Neural crest cell (in vitro differentiated cells): Measurements from ENCODE around the gene OR2L8. TPM values are rescaled to one million over a fixed set of nuclear protein-coding genes. Genes with fewer than 3 reads are reported as not detected.
"Not testable (repeated sequence)": the region's sequence is repeated elsewhere in the genome, so short reads cannot be mapped to it uniquely, and the experiment has no call there.

ENCODE experiments used
- DNase-seq: peaks from one replicate; pipeline ENCODE4 v3.0.0; 2021; ENCODE audit warnings: low read depth, mixed read lengths, low spot score
- H3K27ac Mint-ChIP-seq: one replicate; pipeline ENCODE4 v1.8.0; 2021; ENCODE audit warnings: mild to moderate bottlenecking, mixed read lengths; ENCODE audit not compliant: unreplicated experiment
- H3K27me3 Mint-ChIP-seq: 2 replicates; pipeline ENCODE4 v1.8.0; 2021; ENCODE audit warnings: low read depth, mild to moderate bottlenecking, mixed read lengths
- H3K36me3 Mint-ChIP-seq: 2 replicates; pipeline ENCODE4 v1.8.0; 2021; ENCODE audit warnings: low read depth, mild to moderate bottlenecking, mixed read lengths
- H3K4me1 Mint-ChIP-seq: 2 replicates; pipeline ENCODE4 v1.8.0; 2021; ENCODE audit warnings: mixed read lengths
- H3K4me3 Mint-ChIP-seq: one replicate; pipeline ENCODE4 v1.8.0; 2021; ENCODE audit warnings: mild to moderate bottlenecking, mixed read lengths
- H3K9me3 Mint-ChIP-seq: 2 replicates; pipeline ENCODE4 v1.8.0; 2021; ENCODE audit warnings: mixed read lengths
- total RNA-seq: library from RNA; stranded (reverse); gene quantifications from 2 replicates; pipeline ENCODE4 v1.2.1, GENCODE V29; 2021
- TF ChIP-seq, protein P1 (sequence below): fragments of 200-600 bp; sonication (generic); conservative IDR thresholded peaks from 2 replicates; pipeline ENCODE4 v1.5.0; 2021; ENCODE audit warnings: antibody characterized with exemption, mild to moderate bottlenecking

Gene OR2L8
- total RNA-seq, 1 donor from 2014 or later: not detected

DNA sequence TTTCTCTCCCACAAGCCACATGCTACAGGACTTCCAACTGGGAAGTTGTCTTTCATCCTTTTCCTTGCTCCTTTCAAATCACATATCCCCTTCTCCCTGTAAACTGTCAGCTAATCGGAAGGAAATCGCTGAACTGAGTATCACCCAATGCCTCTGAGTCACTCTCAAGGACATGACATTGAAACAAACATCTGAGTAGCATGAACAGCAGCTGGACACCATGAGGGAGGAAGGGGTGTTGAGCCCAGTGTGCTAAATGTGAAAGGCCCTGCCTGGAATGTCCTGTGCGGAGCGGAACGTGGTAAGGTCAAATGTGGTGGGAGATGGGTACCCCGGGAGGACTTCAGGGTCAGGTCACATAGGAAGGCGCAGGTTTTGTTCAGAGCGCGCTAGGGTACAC is 23.8 kb upstream of the OR2L8 start, which contains the start of gene OR2AJ1:
OR2AJ1 (plus strand) TSS at position 22 of the 400 bp plus-strand sequence. CDS start 8,880 bp downstream, outside the sequence.
- Mint-ChIP-seq H3K9me3 (no peaks in the 10 kb centered on the region), H3K27me3 (no peaks in the 10 kb centered on the region), H3K27ac (no peak within 1 kb of the TSS)

DNA sequence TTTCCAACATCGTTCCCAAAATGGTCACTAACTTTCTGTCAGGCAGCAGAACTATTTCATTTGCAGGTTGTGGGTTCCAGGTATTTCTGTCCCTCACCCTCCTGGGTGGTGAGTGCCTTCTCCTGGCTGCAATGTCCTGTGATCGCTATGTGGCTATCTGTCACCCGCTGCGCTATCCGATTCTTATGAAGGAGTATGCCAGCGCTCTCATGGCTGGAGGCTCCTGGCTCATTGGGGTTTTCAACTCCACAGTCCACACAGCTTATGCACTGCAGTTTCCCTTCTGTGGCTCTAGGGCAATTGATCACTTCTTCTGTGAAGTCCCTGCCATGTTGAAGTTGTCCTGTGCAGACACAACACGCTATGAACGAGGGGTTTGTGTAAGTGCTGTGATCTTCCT is 14.7 kb upstream of the OR2L8 start:
- H3K4me1 Mint-ChIP-seq: no peaks in the 10 kb centered on the region
- TF ChIP-seq, protein P1, sequence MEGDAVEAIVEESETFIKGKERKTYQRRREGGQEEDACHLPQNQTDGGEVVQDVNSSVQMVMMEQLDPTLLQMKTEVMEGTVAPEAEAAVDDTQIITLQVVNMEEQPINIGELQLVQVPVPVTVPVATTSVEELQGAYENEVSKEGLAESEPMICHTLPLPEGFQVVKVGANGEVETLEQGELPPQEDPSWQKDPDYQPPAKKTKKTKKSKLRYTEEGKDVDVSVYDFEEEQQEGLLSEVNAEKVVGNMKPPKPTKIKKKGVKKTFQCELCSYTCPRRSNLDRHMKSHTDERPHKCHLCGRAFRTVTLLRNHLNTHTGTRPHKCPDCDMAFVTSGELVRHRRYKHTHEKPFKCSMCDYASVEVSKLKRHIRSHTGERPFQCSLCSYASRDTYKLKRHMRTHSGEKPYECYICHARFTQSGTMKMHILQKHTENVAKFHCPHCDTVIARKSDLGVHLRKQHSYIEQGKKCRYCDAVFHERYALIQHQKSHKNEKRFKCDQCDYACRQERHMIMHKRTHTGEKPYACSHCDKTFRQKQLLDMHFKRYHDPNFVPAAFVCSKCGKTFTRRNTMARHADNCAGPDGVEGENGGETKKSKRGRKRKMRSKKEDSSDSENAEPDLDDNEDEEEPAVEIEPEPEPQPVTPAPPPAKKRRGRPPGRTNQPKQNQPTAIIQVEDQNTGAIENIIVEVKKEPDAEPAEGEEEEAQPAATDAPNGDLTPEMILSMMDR: no peak
- H3K27me3 Mint-ChIP-seq: peaks cover 15% of the 10 kb centered on the region
- no peak overlapping the region for H3K27ac Mint-ChIP-seq
- no peaks in the 10 kb centered on the region for H3K36me3 Mint-ChIP-seq
- no peaks in the 10 kb centered on the region for H3K9me3 Mint-ChIP-seq
- no peak overlapping the region for H3K4me3 Mint-ChIP-seq
- no peak for DNase-seq

More for the DNA sequence above, 23.8 kb upstream of the OR2L8 start, which contains the start of gene OR2AJ1:
- no peak within 1 kb of the TSS for H3K4me3 Mint-ChIP-seq
- DNase-seq: no peak
- no peaks in the 10 kb centered on the region for H3K36me3 Mint-ChIP-seq
- TF ChIP-seq, protein P1: no peak
- H3K4me1 Mint-ChIP-seq: no peaks in the 10 kb centered on the region

DNA sequence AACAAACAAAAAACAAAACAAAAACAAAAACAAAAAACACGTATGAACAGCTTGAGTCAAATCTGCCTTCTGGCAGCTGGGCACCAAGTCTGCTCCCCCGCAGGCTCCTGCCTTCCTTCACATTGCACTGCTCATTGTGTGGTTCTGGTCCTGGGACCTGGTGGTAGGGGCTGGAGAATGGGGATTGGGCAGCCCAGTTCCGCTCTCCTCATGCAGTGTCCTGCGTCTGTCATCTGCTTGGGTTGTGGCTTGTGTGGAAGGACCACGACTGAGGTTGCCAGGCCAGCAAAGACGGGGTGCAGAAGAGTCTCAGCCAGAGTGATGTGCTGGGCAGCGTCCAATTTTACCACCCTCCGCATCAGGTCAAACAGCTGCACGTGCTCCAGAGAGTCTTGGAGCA is 12.9 kb upstream of the OR2L8 start:
- Mint-ChIP-seq H3K27ac (no peak overlapping the region), H3K9me3 (no peaks in the 10 kb centered on the region), H3K27me3 (peaks cover 15% of the 10 kb centered on the region), H3K4me3 (no peak overlapping the region), H3K36me3 (no peaks in the 10 kb centered on the region), H3K4me1 (no peaks in the 10 kb centered on the region)
- TF ChIP-seq, protein P1: no peak
- no peak for DNase-seq

DNA sequence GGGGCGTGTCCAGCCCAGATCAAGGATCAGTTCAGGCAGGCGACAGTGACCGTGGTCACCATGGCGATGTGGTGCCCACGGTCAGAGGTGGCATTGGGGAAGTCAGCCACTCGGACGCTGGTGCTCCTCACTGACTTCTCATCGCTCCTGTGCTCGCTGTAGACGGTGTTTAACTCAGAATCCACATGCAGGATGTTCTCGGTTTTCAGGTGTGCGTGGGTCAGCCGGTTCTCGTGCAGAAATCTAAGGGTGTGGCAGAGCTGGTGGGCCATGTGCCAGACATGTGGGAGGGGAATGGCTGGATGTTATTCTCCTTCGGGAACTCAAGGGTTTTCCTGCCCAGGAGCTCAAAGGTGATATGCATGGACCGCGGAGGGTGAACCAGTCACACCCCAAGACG is 12.2 kb upstream of the OR2L8 start:
- no peaks in the 10 kb centered on the region for H3K4me1 Mint-ChIP-seq
- TF ChIP-seq, protein P1: no peak
- no peak for DNase-seq
- H3K27ac Mint-ChIP-seq: no peak overlapping the region
- no peak overlapping the region for H3K4me3 Mint-ChIP-seq
- no peaks in the 10 kb centered on the region for H3K9me3 Mint-ChIP-seq
- no peaks in the 10 kb centered on the region for H3K36me3 Mint-ChIP-seq
- H3K27me3 Mint-ChIP-seq: peaks cover 15% of the 10 kb centered on the region

DNA sequence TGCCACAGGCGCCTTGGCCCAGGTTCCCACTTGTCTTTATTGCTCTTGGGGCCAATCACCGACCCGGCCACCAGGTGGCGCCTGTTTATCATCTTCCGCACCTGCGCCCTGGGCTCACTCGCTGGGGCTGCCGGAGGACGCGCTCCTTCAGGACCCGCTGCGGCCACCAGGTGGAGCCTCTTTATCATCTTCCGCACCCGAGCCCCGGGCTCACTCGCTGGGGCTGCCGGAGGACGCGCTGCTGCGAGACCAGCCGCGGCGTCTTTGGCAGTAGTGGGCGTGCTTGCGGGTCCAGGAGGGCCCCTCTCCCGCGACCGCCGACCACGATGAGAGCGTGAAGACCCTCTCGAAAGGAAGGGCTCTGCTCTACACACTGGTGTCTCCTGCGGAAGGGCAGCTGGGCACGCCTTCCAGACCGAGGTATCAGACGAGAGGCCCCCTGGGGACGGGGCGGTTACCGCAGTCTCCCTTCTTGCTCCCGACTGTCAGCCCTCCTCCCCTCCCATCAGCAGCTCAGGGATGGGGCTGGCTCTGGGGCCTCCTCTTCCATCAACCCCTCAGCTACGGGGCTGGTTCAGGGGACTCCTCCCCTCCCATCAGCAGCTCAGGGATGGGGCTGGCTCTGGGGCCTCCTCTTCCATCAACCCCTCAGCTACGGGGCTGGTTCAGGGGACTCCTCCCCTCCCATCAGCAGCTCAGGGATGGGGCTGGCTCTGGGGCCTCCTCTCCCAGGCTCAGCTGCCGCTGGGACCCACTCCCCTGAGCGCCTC is 11.5 kb upstream of the OR2L8 start:
- Mint-ChIP-seq H3K27me3 (peaks cover 15% of the 10 kb centered on the region), H3K4me3 (peak overlapping the region; percentile 61)
- DNase-seq: peak; percentile 73
- H3K27ac Mint-ChIP-seq, H3K4me1 Mint-ChIP-seq, H3K9me3 Mint-ChIP-seq, H3K36me3 Mint-ChIP-seq: not testable (repeated sequence)
- TF ChIP-seq, protein P1: peak; percentile 74
